ELR (cell line): ENCODE measurements around the gene POFUT2.
"Not testable (repeated sequence)": the region's sequence is repeated elsewhere in the genome, so short reads cannot be mapped to it uniquely, and the experiment has no call there.

Experiments used
- DNase-seq: peaks from one replicate; pipeline ENCODE4 v3.0.0-alpha.2; 2015; ENCODE audit warnings: low read depth

Gene POFUT2

DNA sequence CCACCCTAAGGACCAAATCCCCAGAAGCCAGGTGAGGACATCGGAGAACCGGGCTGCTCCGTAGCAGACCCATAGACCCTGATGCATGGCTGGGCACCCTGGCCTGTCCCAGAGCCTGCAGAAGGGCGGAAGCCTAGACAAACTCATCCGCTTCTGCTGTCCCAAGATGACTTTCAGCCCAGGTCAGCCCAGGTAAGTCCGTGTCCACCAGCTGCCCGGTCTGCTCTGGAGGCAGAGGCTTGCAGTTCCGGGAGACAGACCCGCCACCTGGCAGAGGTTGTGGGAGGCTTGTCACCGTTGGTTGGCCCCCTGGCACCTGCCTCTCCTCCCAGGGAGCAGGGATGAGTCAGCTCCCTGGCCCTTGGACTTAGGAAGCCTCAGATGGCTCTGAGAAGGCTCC is 22.8 kb upstream of the POFUT2 start:
- DNase-seq, result no peak

DNA sequence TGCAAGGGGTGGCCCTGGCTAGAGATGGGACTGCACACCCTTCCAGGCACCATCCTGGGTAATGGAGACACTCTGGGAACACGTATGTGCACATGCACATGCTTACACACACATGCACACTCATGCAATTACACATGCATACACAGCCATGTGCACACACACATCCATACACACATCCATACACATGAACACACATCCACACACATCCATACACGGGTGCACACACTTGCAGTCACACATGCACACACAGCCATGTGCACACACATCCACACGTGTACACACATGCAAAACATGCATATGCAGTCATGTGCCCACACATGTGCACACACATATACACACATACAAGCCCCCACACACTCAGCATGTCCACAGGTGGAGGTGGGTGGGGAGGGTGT is 22.3 kb upstream of the POFUT2 start:
- no peak for DNase-seq

DNA sequence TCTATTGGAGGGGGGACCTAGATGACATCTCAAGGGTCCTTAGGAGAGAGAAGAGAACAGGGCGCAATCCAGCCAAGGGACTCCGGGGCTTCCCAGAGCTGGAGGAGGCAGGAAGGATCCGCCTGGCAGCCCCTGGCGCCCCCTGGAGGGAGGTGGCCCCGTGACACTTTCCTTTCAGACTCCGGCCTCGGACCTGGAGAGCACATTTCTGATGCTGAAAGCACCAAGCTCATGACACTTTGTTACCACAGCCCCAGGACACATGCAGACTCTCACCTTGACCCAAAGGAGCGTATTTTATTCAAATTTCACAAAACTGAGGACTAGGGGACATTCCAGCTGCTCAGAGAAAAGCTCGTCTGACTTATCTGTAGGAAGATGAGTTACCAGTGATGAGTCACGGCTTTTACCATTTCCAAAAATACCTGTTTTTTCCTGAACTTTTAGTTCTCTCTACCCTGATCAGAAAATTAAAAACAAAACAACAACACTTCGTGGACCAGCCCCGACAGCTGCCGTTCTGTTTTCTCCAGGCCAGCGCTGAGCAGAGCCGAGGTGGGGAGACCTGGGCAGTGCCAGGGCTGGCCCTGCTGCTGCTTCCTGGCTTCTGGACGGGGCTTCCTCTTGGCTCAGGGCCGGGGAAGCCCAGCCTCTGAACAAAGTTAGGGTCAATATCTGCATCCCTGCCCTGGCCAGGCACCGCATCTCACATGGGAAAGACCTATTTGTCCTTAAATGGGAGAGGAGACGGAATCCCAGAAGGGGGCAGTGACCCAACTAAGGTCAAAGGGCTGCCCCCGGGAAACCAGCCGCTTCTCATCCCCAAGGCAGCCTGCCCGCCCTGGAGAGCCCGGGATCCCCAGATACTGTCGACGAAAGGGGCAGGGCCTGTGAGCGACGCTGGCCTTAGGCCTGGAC is 21.6 kb upstream of the POFUT2 start:
- DNase-seq, result peak; percentile 78

GRCh38 chr21:45308194-45309068 is 20.7 kb upstream of the POFUT2 start:
- DNase-seq, result peak; percentile 50

GRCh38 chr21:45307597-45308158 is 20.0 kb upstream of the POFUT2 start:
- DNase-seq, result not testable (repeated sequence)

- DNase-seq, result peak; percentile 73
Measured at GRCh38 chr21:45306832-45307571, 19.3 kb upstream of the POFUT2 start.

DNA sequence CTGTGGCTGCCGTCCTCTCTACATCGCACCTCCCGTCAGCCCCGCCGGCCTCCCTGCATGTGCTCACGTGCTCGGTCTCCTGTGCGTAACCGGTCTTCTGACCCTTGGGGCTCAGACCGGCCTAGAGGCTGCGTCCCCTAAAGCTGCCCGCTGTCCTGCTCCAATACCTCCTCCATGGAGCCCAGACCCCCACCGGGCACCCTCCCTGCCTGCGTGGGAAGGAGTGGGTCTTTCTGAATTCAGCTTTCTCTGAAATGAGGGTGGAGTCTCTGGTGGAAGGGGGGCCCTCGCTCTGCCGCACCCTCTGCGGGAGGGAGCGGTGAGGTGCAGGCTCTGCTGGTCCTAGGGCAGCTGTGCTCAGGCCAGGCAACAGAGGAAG is 18.7 kb upstream of the POFUT2 start:
- no peak for DNase-seq

DNA sequence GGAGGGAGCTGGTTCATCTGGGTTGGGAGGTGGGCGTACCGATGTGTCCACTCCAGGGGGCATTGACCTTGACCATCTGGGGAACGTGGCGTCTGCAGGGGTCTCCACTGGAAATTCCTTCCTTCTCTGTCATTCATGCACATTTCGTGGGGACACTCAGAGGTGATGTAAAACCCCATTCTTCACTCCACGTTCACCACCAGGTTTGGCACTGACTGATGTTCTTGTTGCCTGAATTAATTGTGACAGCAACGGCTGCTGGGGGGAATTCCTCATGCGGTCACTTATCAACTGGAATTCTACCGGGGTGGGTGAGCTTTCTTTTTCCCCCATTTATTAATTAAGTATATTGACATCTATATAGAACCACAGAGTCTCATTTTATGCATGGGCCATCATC is 18.1 kb upstream of the POFUT2 start:
- DNase-seq, result no peak

DNA sequence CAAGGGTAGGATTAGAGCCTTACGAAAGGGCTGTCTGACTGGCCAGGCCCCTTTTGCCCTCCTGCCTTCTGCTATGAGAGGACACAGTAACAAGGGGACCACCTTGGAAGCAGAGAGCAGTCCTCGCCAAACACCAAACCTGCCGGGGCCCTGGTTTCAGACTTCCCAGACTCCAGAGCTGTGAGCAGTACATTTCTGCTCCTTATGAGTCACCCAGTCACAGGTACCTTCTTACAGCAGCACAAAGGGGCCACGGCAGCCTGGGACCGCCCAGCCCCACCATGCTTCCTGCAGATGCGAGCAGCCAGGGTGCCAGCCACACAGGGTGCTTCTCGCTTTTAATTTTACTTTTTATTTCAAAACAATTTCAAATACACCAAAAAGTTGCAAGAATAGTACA is 17.2 kb upstream of the POFUT2 start:
- DNase-seq, result no peak

- no peak for DNase-seq
Measured at GRCh38 chr21:45304476-45304830, 16.8 kb upstream of the POFUT2 start.

GRCh38 chr21:45303751-45304475 is 16.2 kb upstream of the POFUT2 start:
- no peak for DNase-seq

- DNase-seq, result no peak
Measured at GRCh38 chr21:45303091-45303615, 15.5 kb upstream of the POFUT2 start.

DNA sequence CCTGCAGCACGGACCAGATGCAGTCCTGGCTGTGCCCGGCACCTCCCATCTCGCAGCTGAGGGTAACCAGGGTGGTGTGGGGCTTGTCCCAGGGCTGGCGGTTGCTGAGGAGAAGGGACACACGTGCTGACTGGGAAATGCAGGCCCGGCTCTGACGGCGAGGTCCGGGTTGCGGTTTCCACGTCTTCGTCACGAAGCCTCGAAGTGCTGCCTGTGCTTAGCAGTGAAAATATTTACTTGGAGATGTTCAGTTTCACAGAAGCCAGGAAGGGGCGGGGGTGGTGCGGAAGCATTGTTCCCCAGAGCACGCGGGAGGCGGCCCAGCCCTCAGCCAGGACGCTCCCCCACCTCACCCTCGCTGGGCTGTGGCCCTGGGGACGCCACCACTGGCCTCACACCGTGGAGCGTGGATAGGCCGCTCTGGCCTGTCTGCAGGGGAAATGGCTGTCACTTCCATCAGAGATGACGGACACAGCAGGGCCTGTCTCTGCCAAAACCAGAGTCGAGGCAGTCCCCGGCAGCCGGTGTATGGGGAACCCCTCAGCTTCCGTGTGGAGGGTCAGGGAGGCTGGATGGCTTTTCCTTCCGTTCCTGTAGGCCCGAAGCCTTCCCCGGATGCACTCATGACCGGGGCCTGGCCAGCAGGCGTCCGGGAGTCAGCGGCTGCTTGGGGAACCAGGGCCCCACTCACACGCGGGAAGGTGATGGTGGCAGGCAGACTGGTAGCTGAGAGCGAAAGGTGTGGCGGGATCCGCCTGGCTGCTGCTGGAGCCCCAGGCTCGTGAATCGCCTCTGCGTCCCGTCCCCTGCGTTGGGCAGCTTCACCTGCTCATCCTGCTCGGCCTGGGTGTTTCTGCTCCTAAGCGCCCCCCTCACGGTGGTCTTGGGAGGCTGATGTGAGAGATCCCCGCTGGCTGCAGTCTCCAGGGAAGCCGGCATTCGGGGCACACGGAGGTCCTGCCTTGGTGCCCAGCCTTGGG is 14.7 kb upstream of the POFUT2 start:
- no peak for DNase-seq

- DNase-seq, result no peak
Measured at GRCh38 chr21:45301521-45302081, 13.9 kb upstream of the POFUT2 start.

DNA sequence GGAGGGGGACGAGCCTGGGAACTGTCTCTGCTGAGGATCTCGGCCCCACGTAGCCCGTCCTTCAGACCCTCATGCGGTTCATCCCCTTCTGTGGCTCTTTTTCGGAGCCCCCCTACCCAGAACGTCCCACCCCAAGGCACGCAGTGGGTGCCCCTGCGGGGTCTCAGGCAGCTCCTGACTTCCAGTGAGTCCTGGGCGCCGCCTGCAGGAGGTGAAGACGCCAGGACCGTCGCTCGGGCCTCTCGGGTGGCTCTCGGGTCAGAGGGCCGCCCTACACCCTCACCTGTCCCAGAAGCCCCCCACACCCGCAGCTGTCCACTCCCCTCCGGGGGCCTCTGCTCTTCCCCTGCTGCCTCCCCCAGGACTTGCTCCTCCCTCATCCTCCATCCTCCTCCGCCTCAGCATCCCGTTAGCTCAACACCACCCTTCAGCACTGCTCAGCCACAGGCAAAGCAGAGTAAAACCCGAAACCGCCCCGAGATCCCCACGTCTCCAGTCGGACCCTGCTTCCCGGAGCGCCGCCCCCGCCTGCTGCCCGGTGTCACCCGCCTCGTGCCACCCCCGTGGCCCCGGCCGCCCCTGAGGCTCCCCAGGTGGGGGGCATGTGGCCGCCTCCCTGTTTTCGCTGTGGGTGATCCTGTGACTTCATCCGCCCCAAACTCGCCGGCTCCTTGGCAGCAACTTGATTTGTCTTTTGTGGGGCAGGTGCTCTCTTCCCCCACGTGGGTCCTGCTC is 13.3 kb upstream of the POFUT2 start:
- no peak for DNase-seq

DNA sequence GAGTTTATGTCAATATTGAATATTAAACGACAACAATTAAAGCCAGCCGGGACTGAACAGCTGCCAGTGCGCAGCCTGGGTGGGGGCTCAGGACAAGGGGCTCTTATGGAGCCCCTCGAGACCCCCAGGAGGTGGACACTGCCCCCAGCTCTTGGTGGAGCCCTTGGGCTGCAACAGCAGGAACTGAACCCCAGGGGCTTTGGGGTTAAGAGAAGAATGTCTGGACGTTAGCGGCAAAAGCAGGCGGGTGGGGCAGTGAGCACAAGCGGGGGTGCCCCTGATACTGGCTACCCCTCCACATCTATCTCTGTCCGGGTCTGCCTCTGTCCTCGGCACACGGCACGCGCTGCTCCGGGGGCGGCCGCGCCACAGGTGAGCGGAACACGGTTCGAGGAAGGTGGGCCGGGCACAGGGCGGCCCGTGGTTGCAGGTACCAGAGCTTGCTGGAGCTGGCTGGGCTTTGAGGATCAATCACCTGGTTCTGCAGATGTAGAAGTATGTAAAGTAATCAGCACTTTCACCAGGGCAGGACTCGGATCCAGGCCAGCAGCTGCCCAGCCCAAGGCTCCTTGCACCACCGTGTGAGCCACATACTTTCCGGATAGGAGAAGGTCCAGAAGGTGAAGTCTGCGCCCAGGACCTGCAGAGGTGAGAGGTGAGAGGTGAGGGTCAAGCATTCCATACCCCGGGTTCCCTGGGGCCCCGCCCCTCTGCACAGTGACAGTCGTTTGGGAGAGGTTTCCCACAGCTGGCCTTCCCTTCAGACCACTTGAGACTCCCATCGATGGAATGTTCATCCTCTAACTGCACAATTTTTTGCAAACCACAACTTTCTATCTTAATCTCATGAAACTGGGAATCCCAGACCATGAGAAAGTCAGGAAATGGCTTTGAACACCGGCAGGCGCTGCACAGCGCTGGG is 12.4 kb upstream of the POFUT2 start:
- peak; percentile 45 for DNase-seq

- no peak for DNase-seq
Measured at GRCh38 chr21:45299026-45299863, 11.6 kb upstream of the POFUT2 start.
